Measurements from ENCODE around the gene ATP4B. TPM values are rescaled to one million over a fixed set of nuclear protein-coding genes. Genes with fewer than 3 reads are reported as not detected.

Gene ATP4B
- total and polyA plus RNA-seq, 2 of the 8 experiments (the other 6 are each of a cell fraction or from before 2014, with no cell fraction given): 0.05 TPM; not detected in 1

GRCh38 chr13:113607889-113608635 lies 49.9 kb downstream of the ATP4B start:
- FAIRE-seq (no peak), DNase-seq (ENCODE audit: low read depth in 1 of 2, low spot score in 2 of 2) (no peak)
- H2AFZ ChIP-seq (ENCODE audit: low read length): no peak overlapping the region
- 97% methylated on average over 25 of the region's 25 CpGs; no CpG with 5 or more reads in 1 of the 2 experiments for WGBS, 2 experiments (ENCODE audit: extremely low coverage in 1 of 2, insufficient coverage in 1 of 2, insufficient read length in 1 of 2, insufficient replicate concordance in 2 of 2, low coverage in 1 of 2, low lambda C conversion rate in 2 of 2, missing lambda C conversion rate in 1 of 2)
- peaks cover 2% of the 10 kb centered on the region; the same call in 1 of the 2 replicates for H3K23me2 ChIP-seq (ENCODE audit: low read depth, low read length)
- H3K4me3 ChIP-seq (ENCODE audit: extremely low read depth in 1 of 4, insufficient read depth in 2 of 4, low read depth in 3 of 4, low read length in 4 of 4): no peak overlapping the region
- no peak overlapping the region for H3K56ac ChIP-seq (replicated peaks; ENCODE audit: insufficient read length, low read depth, low read length)
- H4K20me1 ChIP-seq (replicated peaks in 1 of 2; ENCODE audit: control insufficient read depth in 1 of 2, insufficient read depth in 2 of 2, low read length in 2 of 2): peaks cover 10 to 20% of the 10 kb centered on the region in 2 experiments
- no peak overlapping the region for H2BK15ac ChIP-seq (ENCODE audit: low read length)
- H4K8ac ChIP-seq (ENCODE audit: extremely low read depth, insufficient read depth, low read length): peak overlapping the region; percentile 57; the same call in 1 of the 2 replicates
- ChIA-PET POLR2A (ENCODE audit: partially characterized antibody) (no interaction called here), CTCF (ENCODE audit: partially characterized antibody) (no interaction called here)
- H3K18ac ChIP-seq (ENCODE audit: extremely low read depth, low read length): no peak overlapping the region
- no peak overlapping the region for H3K9ac ChIP-seq (replicated peaks in 1 of 4; ENCODE audit: extremely low read depth in 1 of 4, low read depth in 3 of 4, low read length in 3 of 4)
- H3K23ac ChIP-seq (ENCODE audit: insufficient read length): no peak overlapping the region
- peak overlapping the region; percentile 82; the same call in 1 of the 2 replicates for H2BK5ac ChIP-seq (ENCODE audit: low read depth, low read length)
- H2AK5ac ChIP-seq (ENCODE audit: low read depth, low read length): no peak overlapping the region
- H3K79me2 ChIP-seq (ENCODE audit: control insufficient read depth in 1 of 2, insufficient read depth in 2 of 2, low read length in 2 of 2): peaks cover 0 to 86% of the 10 kb centered on the region in 2 experiments; a peak in 3 of 4 replicates
- H4K91ac ChIP-seq (replicated peaks; ENCODE audit: insufficient read length, low read length): no peak overlapping the region
- no peaks in the 10 kb centered on the region for H3K9me3 ChIP-seq (ENCODE audit: insufficient read depth in 2 of 2, low read depth in 1 of 2, low read length in 1 of 2)
- peaks cover 2 to 5% (median 3%) of the 10 kb centered on the region in 4 experiments; a peak in 4 of 8 replicates for H3K36me3 ChIP-seq (ENCODE audit: control insufficient read depth in 2 of 4, insufficient read depth in 4 of 4, low read length in 3 of 4)
- no peak overlapping the region for H2BK120ac ChIP-seq (replicated peaks; ENCODE audit: low read depth, low read length)
- H3K27ac ChIP-seq (ENCODE audit: low read depth, low read length): no peak overlapping the region; the same call in 1 of the 2 replicates
- H3K4me2 ChIP-seq (ENCODE audit: insufficient read depth in 1 of 2, low read depth in 2 of 2, low read length in 2 of 2): no peak overlapping the region
- no peak overlapping the region for H4K5ac ChIP-seq (ENCODE audit: insufficient read length, low read depth, low read length)
- H3K79me1 ChIP-seq (ENCODE audit: low read depth, low read length): peaks cover 32% of the 10 kb centered on the region
- H3K27me3 ChIP-seq (replicated peaks in 1 of 4; ENCODE audit: control insufficient read depth in 3 of 4, extremely low read depth in 1 of 4, insufficient read depth in 3 of 4, low read length in 3 of 4): no peaks in the 10 kb centered on the region
- H2BK12ac ChIP-seq (ENCODE audit: low read depth, low read length): no peak overlapping the region
- H3K14ac ChIP-seq (ENCODE audit: insufficient read length): no peak overlapping the region
- no peak overlapping the region for H2BK20ac ChIP-seq (ENCODE audit: low read length)
- H3K4me1 ChIP-seq (replicated peaks in 1 of 4; ENCODE audit: control insufficient read depth in 3 of 4, insufficient read depth in 4 of 4, low read length in 3 of 4): peaks cover 0 to under 1% (median 0%) of the 10 kb centered on the region in 4 experiments; a peak in 3 of 7 replicates
- H3K4ac ChIP-seq (replicated peaks; ENCODE audit: insufficient read length, low read depth, low read length): no peak overlapping the region
- TF ChIP-seq TAF1 (IDR thresholded peaks at IDR 0.05; ENCODE audit: low read depth, low read length) (no peak), RFX5 (IDR thresholded peaks at IDR 0.05; ENCODE audit: borderline replicate concordance, low read depth, low read length) (no peak), FOSL1 (IDR thresholded peaks at IDR 0.05; ENCODE audit: insufficient read depth, low read depth, low read length) (no peak), KDM4A (IDR thresholded peaks at IDR 0.05; ENCODE audit: low read depth, low read length, severe bottlenecking) (no peak), ASH2L (IDR thresholded peaks at IDR 0.05; ENCODE audit: low read length) (no peak), GTF2F1 (IDR thresholded peaks at IDR 0.05; ENCODE audit: borderline replicate concordance, low read depth, low read length) (no peak), BACH1 (IDR thresholded peaks at IDR 0.05; ENCODE audit: low read length) (no peak), NANOG (IDR thresholded peaks at IDR 0.05; ENCODE audit: insufficient read depth, low read depth, low read length, poor library complexity, severe bottlenecking) (no peak), CEBPB (IDR thresholded peaks at IDR 0.05; ENCODE audit: low read depth, low read length) (no peak), USF2 (IDR thresholded peaks at IDR 0.05; ENCODE audit: low read length) (no peak), EZH2 (IDR thresholded peaks at IDR 0.05; ENCODE audit: low read depth, low read length, severe bottlenecking) (no peak), SP4 (IDR thresholded peaks at IDR 0.05; ENCODE audit: low read length) (no peak)

Data from H1 (cell line).